Measurements from ENCODE around the gene CIB4.

Gene CIB4

DNA sequence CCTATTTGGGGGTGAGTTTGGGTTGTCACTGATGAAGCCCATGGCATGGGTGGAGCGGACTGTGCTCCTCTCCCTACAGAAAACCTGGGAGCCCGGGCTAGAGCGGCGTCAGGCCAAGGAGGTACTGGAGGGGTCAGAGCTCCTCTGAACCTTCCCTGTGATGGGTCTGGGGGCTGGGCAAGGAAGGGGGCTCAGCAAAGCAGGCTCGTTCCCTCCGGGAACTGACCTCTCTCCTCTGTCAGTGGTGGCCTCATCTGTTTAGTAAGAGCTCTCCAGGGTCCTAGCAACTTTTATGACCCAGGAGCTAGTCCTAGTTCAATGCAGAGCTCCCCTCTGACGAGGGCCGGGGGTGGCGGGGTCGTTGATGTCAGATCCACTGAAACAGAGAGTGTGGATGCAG, 100.9 kb downstream of the CIB4 start:
- TF ChIP-seq ZFP3 (CRISPR knock-in tag; IDR thresholded peaks at IDR 0.05) (no peak), ISL1 (CRISPR knock-in tag; IDR thresholded peaks at IDR 0.05) (no peak), ZNF8 (CRISPR knock-in tag; IDR thresholded peaks at IDR 0.05) (no peak), PATZ1 (CRISPR knock-in tag; IDR thresholded peaks at IDR 0.05; ENCODE audit: borderline replicate concordance) (no peak), ARNTL (CRISPR knock-in tag; IDR thresholded peaks at IDR 0.05; ENCODE audit: borderline replicate concordance, low read depth) (no peak)
- no peak for ATAC-seq

DNA sequence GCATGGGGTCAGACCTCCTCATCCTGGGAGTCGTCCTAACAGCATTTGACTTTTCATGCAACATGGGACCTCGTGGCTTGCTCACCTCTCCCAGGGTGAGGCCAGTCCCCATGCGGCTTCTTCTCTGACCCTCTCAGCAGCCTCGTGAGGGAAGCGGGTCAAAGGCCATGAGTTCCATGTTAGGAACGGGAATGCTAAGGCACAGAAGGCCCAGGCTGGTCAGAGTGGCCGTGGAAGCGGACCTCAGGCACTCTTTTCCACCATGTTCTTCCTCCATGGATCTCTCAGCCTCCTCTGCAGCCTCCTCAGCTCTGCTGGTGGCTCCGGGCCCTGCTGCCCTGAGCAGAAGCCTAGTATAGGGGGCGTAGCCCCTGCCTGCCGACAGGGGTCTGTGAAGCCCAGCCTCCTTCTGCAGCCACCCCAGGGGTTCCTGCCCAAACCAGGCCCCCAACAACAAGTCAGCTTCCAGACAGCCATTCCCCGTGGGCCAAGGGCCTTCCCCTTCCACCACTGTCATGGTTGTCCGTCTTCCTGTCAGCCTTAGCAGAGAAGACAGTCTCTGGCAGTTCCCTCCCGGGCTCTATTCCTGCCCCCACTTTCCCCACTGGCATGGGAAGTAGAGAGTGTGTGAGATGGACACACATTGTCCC, 103.2 kb downstream of the CIB4 start:
- TF ChIP-seq, protein P1, sequence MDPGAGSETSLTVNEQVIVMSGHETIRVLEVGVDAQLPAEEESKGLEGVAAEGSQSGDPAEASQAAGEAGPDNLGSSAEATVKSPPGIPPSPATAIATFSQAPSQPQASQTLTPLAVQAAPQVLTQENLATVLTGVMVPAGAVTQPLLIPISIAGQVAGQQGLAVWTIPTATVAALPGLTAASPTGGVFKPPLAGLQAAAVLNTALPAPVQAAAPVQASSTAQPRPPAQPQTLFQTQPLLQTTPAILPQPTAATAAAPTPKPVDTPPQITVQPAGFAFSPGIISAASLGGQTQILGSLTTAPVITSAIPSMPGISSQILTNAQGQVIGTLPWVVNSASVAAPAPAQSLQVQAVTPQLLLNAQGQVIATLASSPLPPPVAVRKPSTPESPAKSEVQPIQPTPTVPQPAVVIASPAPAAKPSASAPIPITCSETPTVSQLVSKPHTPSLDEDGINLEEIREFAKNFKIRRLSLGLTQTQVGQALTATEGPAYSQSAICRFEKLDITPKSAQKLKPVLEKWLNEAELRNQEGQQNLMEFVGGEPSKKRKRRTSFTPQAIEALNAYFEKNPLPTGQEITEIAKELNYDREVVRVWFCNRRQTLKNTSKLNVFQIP (CRISPR knock-in tag; IDR thresholded peaks at IDR 0.05; ENCODE audit: borderline replicate concordance, low read depth) = no peak
- no peak for ATAC-seq

GRCh38 chr2:26537069-26537825, 103.9 kb downstream of the CIB4 start:
- no peak for ATAC-seq
- TF ChIP-seq SNAI2 (CRISPR knock-in tag; IDR thresholded peaks at IDR 0.05) (no peak), CSDC2 (CRISPR knock-in tag; IDR thresholded peaks at IDR 0.05) (no peak), ZFP3 (CRISPR knock-in tag; IDR thresholded peaks at IDR 0.05) (no peak), ARNTL (CRISPR knock-in tag; IDR thresholded peaks at IDR 0.05; ENCODE audit: borderline replicate concordance, low read depth) (no peak), ZC3H10 (CRISPR knock-in tag; IDR thresholded peaks at IDR 0.05) (no peak), PPARA (CRISPR knock-in tag; IDR thresholded peaks at IDR 0.05; ENCODE audit: borderline replicate concordance) (no peak), OSR1 (CRISPR knock-in tag; IDR thresholded peaks at IDR 0.05) (no peak), CSRNP3 (CRISPR knock-in tag; IDR thresholded peaks at IDR 0.05) (no peak), BACH2 (CRISPR knock-in tag; IDR thresholded peaks at IDR 0.05; ENCODE audit: borderline replicate concordance) (no peak), PATZ1 (CRISPR knock-in tag; IDR thresholded peaks at IDR 0.05; ENCODE audit: borderline replicate concordance) (no peak), CREB5 (CRISPR knock-in tag; IDR thresholded peaks at IDR 0.05; ENCODE audit: low read depth) (no peak), TCF4 (CRISPR knock-in tag; IDR thresholded peaks at IDR 0.05; ENCODE audit: borderline replicate concordance) (no peak)
- TF ChIP-seq, protein P1 (CRISPR knock-in tag; IDR thresholded peaks at IDR 0.05; ENCODE audit: borderline replicate concordance, low read depth) = no peak

Measured in SK-N-SH treated with all-trans-retinoic acid at 6 μM for 48 hours (cell line).